Activated CD4-positive, alpha-beta T cell treated with anti-CD3 and anti-CD28 coated beads for 4 hours (primary cell): ENCODE results near the gene TAB2.

ENCODE experiments used
- DNase-seq, 2 donors: peaks; one replicate each; pipeline ENCODE4 v3.0.0-alpha.2; 2020

The TAB2 gene

DNA sequence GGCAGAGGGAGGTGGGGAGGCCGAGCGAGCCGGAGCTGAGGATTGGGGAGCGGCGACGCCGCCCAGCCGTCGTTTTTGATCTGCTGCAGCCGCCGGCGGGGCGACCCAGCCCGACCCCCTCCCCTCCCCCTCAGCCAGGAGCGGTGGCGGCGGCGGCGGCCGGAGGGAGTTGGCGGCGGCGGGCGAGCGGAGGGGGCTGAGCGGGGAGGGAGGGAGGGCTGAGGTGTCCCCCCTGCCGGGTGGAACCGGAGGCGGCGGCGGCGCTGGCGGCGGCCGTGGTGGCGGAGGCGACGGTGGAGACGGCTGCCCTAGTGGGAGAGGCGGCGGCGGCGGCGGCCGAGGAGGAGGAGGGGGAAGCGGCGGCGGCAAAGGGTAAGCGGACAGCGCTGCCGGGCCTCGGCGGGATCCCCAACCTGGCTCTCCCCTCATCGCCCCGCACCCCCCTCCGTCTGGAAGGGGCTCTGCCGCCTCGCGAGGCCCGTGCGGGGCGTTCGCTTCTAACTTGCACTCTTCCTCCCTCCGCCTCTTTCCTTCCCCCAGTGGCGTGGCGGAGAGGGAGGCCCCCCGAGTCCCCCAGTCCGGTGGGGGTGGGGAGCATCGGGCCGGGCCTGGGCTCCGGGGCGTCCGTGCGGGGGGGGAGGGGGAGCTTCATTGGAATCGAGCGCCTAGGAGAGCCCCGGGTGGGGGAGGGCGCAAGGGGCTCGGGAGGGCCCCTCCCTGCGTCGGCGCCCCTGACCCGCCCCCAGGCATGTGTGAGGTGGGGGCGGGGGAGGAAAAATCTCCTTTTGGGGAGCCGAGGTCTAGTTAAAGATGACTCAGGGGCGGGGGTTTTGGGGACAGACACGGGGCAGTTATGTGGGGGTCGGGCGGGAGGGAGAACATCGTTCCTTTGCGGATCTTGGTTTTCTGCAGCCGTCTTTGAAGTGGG lies at the start of gene TAB2:
TAB2 (plus strand) TSS at position 69 of the 928 bp plus-strand sequence. CDS start 52,286 bp downstream, outside the sequence.
- DNase-seq = peak; percentile 88 to 90

GRCh38 chr6:149268146-149268545 lies 49.4 kb upstream of the TAB2 start:
- no peak for DNase-seq

- no peak for DNase-seq
Measured at GRCh38 chr6:149268768-149269167, 48.7 kb upstream of the TAB2 start.

GRCh38 chr6:149270616-149271015 lies 46.9 kb upstream of the TAB2 start:
- no peak for DNase-seq

DNA sequence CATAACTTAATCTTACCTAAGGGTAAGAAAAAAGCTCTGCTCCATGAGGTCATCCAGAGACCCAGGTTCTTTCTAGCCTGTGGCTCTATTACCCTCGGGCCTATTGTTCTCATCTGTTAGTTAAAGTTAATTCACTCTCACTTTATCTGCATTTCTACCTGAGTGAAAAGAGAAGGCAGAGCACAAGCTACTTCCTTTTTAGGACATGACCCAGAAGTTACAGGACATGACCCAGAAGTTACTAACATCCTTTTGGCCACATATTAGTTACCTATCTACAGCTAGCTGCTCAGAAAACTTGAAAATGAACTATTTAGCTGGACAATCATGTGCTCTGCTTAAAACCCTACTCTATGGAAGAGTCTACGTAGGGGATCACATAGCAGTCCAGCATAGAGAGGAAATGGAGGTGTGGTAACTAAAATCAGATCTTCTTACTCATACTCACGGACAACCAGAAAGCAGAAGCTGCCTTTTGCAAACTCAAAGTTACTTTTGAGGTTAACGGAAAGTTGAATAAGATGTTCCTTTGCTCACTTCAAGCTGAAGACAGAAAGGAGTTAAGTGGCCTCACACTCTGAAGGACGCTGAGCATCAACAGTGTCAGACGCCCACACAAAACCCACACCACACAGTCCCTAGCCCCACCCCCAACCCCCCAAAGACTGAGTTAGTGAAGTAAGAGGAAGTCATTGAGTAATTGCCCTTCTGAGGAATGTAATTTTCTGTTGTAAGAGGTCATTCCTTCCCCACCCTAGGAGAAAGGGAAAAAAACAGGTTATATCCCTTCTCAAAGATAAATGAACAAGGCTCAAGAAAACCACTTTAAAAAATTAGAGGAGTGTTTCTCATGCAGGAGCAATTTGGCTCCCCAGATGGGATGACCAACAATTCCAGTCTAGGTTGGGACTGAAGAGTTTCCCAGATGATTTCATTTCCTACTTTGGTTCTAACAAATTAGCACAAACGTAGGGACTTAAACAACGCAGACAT lies 45.9 kb upstream of the TAB2 start:
- DNase-seq = peak; percentile 88

GRCh38 chr6:149273318-149273717 lies 44.2 kb upstream of the TAB2 start:
- no peak for DNase-seq

DNA sequence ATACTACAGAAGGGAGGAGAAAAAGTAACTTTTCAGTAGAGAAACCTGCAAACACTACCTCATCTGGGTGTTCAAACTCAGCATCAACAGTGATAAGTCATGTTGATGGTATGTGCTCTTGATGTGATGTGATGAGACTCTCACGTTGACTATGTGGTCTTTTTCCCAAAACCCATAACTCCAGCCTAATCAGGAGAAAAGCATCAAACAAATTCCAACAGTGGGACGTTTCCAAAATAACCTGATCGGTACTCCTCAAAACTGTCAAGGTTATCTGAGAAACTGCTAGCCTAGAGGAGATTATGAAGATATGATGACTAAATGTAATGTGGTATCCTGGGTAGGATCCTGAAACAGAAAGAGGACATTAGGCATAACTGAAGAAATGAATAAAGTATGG lies 41.9 kb upstream of the TAB2 start:
- DNase-seq = no peak

DNA sequence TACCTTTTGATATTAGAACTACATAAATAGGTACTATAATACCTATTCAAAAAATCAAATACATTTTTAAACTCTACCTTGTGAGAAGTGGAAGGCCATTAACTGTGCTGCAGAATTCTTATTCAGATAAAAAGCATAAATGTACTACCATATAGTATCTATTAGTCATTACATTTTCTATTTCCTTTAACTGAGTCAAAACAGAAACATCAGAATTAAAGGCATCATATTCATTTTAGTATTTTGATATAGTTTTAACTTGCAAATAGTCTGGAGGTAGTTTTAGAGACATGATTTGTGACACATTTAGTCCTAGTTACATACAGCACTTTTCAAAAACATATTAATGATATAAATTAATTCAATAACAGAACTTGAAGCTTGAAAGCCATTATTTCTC lies 39.9 kb upstream of the TAB2 start:
- no peak for DNase-seq

- no peak for DNase-seq
Measured at GRCh38 chr6:149278997-149279396, 38.5 kb upstream of the TAB2 start.

- DNase-seq = no peak
Measured at GRCh38 chr6:149284904-149285303, 32.6 kb upstream of the TAB2 start.

DNA sequence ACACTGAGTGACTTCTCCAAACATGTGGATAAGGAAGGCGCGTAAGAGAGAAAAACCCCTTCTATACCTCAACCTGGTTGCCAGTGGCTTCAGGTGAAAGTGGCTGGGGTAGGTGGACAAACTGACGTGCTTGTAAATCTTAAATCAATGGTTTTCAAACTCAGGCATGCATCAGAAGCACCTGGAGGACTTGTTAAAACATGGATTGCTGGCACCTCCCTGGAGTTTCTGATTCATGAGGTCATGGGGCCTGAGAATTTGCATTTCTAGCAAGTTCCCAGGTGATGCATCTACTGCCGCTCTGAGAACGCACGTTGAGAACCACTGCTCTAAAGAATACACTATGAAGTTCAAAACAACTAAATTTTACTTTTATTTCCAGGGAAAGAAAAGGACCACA lies 31.9 kb upstream of the TAB2 start:
- no peak for DNase-seq

DNA sequence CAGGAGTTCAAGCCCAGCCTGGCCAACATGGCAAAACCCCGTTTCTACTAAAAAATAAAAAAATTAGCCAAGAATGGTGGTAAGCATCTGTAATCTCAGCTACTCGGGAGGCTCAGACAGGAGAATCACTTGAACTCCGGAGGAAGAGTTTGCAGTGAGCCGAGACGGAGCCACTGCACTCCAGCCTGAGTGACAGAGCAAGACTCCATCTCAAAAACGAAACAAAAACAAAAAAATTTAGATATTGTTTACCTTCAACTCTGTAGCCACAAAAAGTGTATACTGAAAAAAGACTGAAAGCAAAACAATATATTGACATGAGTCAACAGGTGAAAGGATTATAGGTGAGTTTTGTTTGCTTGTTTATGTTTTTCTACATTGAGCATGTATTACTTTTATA lies 30.6 kb upstream of the TAB2 start:
- no peak for DNase-seq

DNA sequence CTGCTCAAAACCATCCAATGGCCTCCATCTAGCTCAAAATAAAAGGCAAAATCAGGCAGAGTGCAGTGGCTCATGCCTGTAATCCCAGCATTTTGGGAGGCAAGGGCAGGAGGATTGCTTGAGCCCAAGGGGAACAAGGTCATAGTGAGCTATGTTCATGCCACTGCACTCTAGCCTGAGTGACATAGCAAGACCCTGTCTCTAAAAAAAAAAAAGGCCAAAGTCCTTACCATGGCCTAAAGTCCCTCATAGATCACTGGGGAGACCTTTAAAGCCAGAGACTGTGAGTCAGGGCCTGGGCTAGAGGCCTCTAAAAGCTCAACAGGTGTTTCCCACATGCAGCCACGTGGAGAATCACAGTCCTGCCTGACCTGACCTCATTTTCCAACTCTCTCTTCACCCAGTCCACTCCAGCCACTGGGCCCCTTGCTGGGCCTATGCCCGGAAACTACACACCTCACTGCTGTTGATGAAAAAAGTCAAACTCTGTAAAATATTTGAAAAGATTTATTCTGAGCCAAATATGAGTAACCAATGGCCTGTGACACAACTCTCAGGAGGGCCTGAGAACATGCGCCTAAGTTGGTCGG lies 28.2 kb upstream of the TAB2 start:
- no peak for DNase-seq

GRCh38 chr6:149289966-149290365 lies 27.5 kb upstream of the TAB2 start:
- no peak for DNase-seq

DNA sequence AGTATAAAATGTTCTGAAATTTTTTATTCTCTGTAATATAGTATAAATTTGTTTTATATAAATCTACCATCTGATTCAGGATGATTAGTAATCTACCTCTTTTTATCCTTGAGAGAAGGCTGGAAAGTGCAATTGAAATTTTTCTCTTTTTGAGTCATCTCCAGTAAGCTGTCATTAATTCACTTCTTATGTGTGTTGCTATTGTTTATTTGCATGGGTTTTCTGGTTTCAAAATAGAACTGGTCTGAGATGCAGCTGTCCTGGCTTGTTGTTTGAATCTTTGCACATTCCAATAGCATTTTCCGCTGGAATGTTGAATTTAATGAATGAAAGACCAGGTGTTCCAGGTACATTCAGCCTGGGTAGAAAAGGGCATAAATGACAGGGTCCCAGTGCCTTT lies 24.3 kb upstream of the TAB2 start:
- DNase-seq = no peak

DNA sequence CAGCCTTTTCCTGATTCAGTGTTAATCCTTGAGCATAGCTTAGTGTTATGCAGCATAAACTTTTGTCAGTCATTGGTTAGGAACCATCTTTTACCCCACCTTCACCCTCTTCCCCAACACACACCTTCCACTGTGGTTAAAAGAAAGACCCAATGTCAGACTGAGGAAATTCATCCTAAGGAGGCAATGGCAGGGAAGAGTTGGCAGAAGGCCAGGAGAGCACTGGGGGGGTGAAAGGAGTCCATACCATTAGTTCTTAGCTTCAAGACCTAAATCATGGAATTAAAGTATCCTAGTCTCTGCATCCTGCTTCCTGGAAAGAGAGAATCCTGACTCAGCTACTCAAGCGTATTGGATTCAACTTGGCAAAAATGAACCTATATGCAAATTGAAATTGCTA lies 16.9 kb upstream of the TAB2 start:
- no peak for DNase-seq

DNA sequence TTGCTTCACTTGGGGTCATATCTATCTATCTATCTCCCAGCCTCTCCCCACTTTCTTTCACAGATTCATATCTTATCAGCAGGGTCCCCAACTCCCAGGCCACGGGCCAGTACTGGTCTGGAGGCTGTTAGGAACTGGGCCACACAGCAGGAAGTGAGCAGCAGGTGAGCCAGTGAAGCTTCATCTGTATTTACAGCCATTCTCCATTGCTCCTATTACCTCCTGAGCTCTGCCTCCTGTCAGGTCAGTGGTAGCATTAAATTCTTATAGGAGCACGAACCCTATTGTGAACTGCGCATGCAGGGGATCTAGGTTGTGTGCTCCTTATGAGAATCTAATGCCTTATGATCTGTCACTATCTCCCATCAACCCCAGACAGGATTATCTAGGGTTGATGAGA lies 14.8 kb upstream of the TAB2 start:
- no peak for DNase-seq

DNA sequence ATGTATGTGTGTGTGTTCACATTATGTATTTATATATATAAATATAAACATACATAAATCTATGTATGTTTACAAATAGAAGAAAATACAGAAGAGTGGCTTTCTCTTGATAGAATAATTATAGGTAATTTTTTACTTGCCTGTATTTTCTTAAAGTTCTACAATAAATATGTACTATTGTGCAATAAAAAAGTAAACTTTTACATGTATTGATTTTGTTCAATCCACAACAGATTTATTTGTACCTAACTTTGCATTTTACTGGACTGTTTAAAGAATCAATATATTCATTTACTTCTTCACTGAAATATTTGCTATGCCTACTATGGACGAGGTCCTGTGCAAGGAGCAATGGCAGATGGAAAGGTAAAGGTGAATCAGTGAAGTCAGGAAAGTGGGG lies 14.0 kb upstream of the TAB2 start:
- DNase-seq = no peak

- DNase-seq = no peak
Measured at GRCh38 chr6:149305372-149305771, 12.1 kb upstream of the TAB2 start.

DNA sequence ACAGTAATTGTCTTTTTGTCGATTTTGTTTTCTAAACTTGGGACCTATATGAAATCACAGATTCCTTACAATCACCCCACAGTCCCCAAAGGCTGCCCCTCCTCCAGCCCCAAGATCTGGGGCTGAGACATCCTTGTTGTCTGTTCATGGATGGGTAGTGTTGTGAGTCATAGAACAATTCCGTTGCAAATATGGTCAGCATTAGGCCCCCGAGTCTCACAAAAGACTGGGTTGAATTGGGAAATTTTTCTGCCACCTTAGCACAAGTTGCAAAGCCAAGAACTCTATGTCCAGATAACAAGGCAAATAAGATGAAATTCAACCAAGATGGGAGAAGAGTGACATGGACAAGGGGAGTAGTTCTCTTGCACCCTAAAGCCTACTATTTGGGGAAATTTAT lies 10.5 kb upstream of the TAB2 start:
- no peak for DNase-seq

- DNase-seq = no peak
Measured at GRCh38 chr6:149311293-149311692, 6.2 kb upstream of the TAB2 start.

DNA sequence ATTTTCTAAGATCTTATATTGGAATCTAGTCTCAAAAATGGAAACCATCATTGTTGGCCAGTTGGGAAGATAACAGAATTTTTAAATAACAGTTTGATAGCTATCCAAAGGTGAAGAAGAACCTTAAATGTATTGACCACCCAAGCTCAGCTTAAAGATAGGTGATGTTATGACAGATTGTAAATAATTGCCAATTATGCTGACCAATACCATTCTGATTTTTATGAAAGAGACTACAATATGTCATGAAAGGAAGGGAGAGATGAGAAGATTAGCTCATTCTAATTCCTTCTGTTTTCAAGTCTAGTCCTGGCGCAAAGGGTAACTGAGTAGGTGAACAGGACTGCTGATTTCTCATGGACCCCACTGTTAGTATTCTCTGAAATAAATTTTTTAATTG lies 5.7 kb upstream of the TAB2 start:
- DNase-seq = no peak

- no peak for DNase-seq
Measured at GRCh38 chr6:149313070-149313469, 4.4 kb upstream of the TAB2 start.
